Natural killer cell (primary cell): ENCODE results near the gene NFATC3. TPM values are rescaled to one million over a fixed set of nuclear protein-coding genes. Genes with fewer than 3 reads are reported as not detected.

Source experiments
- ATAC-seq, 3 donors: fragments of 150-1000 bp in 2 of 3; fragments of 200-7000 bp in 1 of 3; cut with Tn5 transposase; 1 replicate in 1 of 3; 2 replicates in 2 of 3; pipeline ENCODE4 v1.10.0; 2021; ENCODE audit warnings: mild to moderate bottlenecking in 2 of 3, moderate library complexity in 2 of 3
- DNase-seq, 2 donors: peaks; one replicate each; pipeline versions ENCODE4 v3.0.0 to v3.0.0-alpha.2; 2013 to 2021; ENCODE audit warnings: mixed read lengths in 1 of 2
- H3K27ac ChIP-seq: one replicate; pipeline ENCODE4 v1.5.1; 2013; ENCODE audit warnings: mild to moderate bottlenecking, low read length
- H3K27me3 ChIP-seq: one replicate; pipeline ENCODE4 v1.6.1; 2013; ENCODE audit warnings: low read length; ENCODE audit not compliant: control insufficient read depth, insufficient read depth
- H3K36me3 ChIP-seq: one replicate; pipeline ENCODE4 v1.6.1; 2013; ENCODE audit warnings: low read length; ENCODE audit not compliant: control insufficient read depth, insufficient read depth
- H3K4me1 ChIP-seq: one replicate; pipeline ENCODE4 v1.6.1; 2013; ENCODE audit warnings: low read length; ENCODE audit not compliant: control insufficient read depth, insufficient read depth
- H3K4me3 ChIP-seq: one replicate; pipeline ENCODE4 v1.5.1; 2013; ENCODE audit warnings: low read length
- H3K9me3 ChIP-seq: one replicate; pipeline ENCODE4 v1.6.1; 2013; ENCODE audit warnings: low read length; ENCODE audit not compliant: control insufficient read depth, insufficient read depth
- H3K27ac Mint-ChIP-seq, 2 donors: one replicate each; pipeline ENCODE4 v1.8.0; 2022; ENCODE audit warnings: mild to moderate bottlenecking in 2 of 2, mixed read lengths in 2 of 2, moderate library complexity in 1 of 2
- H3K27me3 Mint-ChIP-seq, 2 donors: one replicate each; pipeline ENCODE4 v1.8.0; 2022; ENCODE audit warnings: low read depth in 2 of 2, mixed read lengths in 2 of 2
- H3K36me3 Mint-ChIP-seq: one replicate; pipeline ENCODE4 v1.8.0; 2022; ENCODE audit warnings: mixed read lengths
- H3K4me1 Mint-ChIP-seq, 2 donors: one replicate each; pipeline ENCODE4 v1.8.0; 2022; ENCODE audit warnings: mixed read lengths in 2 of 2
- H3K4me3 Mint-ChIP-seq: one replicate; pipeline ENCODE4 v1.8.0; 2022; ENCODE audit warnings: mild to moderate bottlenecking, moderate library complexity, mixed read lengths
- H3K9me3 Mint-ChIP-seq, 2 donors: one replicate each; pipeline ENCODE4 v1.8.0; 2022; ENCODE audit warnings: mixed read lengths in 2 of 2
- WGBS: methylation state at CpG from one replicate; pipeline ENCODE4 v1.1.7; 2013; ENCODE audit warnings: missing lambda C conversion rate; ENCODE audit not compliant: insufficient coverage; 5-methylcytosine and 5-hydroxymethylcytosine counted together
- intact Hi-C: fragments of 100-400 bp; cut with micrococcal nuclease; formaldehyde crosslinking; loops from one replicate; pipeline ENCODE4 v1.14.2; 2022
- total RNA-seq, 4 donors: library from RNA; stranded (reverse); fragments of 120-200 nt in 1 of 4; gene quantifications; one replicate each; pipeline versions ENCODE4 v1.2.3 to v1.2.4, GENCODE V29; 2013 to 2022
- TF ChIP-seq, protein P1 (sequence below): fragments of 200-600 bp; IDR thresholded peaks from one replicate; pipeline ENCODE4 v1.8.0; 2022; ENCODE audit warnings: antibody characterized with exemption

The NFATC3 gene
- total RNA-seq, 3 donors from 2014 or later (not counting 1 experiment from before 2014, with no cell fraction given) = 241 to 282 (median 263) TPM

DNA sequence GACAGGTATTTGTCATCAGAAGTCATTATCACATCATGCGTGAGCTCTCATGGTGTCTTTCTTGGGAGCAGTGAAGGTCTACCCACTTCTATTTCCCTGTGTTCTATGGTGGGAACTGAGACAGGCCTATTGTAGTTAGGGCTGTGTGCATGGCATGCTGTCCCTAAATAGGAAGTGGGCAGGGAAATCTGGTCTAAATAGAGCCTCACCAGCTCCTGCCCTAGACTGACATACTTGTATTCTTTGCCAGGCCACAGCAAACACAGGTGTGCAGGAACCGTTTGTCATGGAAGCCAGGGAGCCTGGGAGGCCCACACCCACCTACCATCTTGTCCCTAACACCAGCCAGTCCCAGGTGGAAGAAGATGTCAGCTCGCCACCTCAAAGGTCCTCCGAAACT is 189.3 kb downstream of the NFATC3 start:
- TF ChIP-seq, protein P1, sequence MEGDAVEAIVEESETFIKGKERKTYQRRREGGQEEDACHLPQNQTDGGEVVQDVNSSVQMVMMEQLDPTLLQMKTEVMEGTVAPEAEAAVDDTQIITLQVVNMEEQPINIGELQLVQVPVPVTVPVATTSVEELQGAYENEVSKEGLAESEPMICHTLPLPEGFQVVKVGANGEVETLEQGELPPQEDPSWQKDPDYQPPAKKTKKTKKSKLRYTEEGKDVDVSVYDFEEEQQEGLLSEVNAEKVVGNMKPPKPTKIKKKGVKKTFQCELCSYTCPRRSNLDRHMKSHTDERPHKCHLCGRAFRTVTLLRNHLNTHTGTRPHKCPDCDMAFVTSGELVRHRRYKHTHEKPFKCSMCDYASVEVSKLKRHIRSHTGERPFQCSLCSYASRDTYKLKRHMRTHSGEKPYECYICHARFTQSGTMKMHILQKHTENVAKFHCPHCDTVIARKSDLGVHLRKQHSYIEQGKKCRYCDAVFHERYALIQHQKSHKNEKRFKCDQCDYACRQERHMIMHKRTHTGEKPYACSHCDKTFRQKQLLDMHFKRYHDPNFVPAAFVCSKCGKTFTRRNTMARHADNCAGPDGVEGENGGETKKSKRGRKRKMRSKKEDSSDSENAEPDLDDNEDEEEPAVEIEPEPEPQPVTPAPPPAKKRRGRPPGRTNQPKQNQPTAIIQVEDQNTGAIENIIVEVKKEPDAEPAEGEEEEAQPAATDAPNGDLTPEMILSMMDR = no peak
- no peaks in the 10 kb centered on the region for H3K27me3 ChIP-seq
- Mint-ChIP-seq H3K4me1 (peaks cover 15 to 26% of the 10 kb centered on the region in 2 donors), H3K36me3 (no peaks in the 10 kb centered on the region), H3K4me3 (no peak overlapping the region), H3K27ac (peak overlapping the region in 1 of 2 donors; percentile 40), H3K9me3 (no peaks in the 10 kb centered on the region), H3K27me3 (no peaks in the 10 kb centered on the region)
- no peak for ATAC-seq
- H3K4me1 ChIP-seq = peaks cover 56% of the 10 kb centered on the region
- intact Hi-C loops = no loop called here
- WGBS = 92% methylated on average over 4 of the region's 4 CpGs
- H3K4me3 ChIP-seq = no peak overlapping the region
- peak overlapping the region; percentile 66 for H3K27ac ChIP-seq
- no peak for DNase-seq
- H3K36me3 ChIP-seq = peaks cover 14% of the 10 kb centered on the region
- no peaks in the 10 kb centered on the region for H3K9me3 ChIP-seq

DNA sequence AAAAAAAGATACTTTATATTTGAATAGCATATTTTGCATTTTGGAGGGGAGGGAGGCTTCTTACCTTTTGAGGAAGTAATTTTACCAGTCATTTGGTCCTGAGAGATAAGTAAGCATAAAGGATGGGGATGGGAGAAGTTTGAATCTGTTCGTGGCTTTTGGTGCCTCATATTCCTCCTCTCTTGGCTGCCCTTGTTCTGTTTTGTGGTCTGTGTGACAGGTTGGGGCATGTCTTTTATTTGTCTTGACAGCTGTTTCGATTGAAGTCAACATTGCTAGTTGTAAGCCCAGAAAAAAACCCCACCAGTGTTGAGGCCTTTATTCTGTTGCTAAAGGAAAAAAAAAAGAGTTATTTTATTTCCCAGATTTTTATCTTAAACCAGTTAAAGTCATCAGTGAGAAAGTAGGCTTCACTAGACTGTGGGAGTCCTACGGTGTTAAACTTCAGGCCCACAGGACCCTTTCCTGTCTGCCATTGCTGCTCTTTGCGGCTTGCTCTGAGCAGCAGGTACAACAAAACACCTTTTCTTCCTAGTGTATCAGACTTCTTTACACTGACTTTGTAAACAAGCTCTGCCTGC is 190.5 kb downstream of the NFATC3 start:
- WGBS = 4% methylated on average over 3 of the region's 4 CpGs

DNA sequence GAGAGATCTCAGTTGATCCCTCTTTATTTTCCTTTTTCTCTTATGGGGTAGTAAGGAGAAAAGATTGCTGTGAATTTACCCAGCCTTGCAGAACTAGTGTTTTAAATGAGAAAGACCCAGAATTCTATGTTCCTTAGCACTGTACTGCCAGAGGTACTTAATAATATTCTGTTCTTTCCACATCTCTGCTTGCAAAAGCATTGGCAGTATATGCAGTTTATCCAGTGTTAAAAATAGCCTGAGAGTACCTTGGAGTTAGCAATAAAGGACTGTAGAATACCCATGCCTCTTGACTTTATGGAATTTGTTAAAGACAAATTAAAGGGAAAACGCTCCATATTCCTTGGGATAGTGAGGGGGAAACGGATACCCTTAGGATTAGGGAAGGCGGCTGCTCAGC is 191.1 kb downstream of the NFATC3 start:
- Histone ChIP-seq H3K4me1 (peaks cover 48% of the 10 kb centered on the region), H3K36me3 (peaks cover 21% of the 10 kb centered on the region), H3K27ac (peak overlapping the region; percentile 66), H3K9me3 (no peaks in the 10 kb centered on the region), H3K27me3 (no peaks in the 10 kb centered on the region), H3K4me3 (no peak overlapping the region)
- TF ChIP-seq, protein P1 = no peak
- WGBS = 95% methylated on average over 2 of the region's 3 CpGs
- Mint-ChIP-seq H3K27me3 (no peaks in the 10 kb centered on the region), H3K4me1 (peaks cover 17 to 29% of the 10 kb centered on the region in 2 donors), H3K36me3 (no peaks in the 10 kb centered on the region), H3K27ac (peak overlapping the region; percentile 87 to 88), H3K9me3 (no peaks in the 10 kb centered on the region), H3K4me3 (no peak overlapping the region)
- DNase-seq = no peak
- intact Hi-C loops = no loop called here
- ATAC-seq = peak in 1 of 3 donors; percentile 5

More for the DNA sequence above, 190.5 kb downstream of the NFATC3 start:
- no peaks in the 10 kb centered on the region for H3K9me3 Mint-ChIP-seq
- Histone ChIP-seq H3K4me3 (no peak overlapping the region), H3K4me1 (peaks cover 47% of the 10 kb centered on the region), H3K9me3 (no peaks in the 10 kb centered on the region), H3K27ac (peak overlapping the region; percentile 66), H3K27me3 (no peaks in the 10 kb centered on the region), H3K36me3 (peaks cover 21% of the 10 kb centered on the region)
- peaks cover 15 to 25% of the 10 kb centered on the region in 2 donors for H3K4me1 Mint-ChIP-seq
- H3K36me3 Mint-ChIP-seq = no peaks in the 10 kb centered on the region
- H3K4me3 Mint-ChIP-seq = peak overlapping the region; percentile 42
- peak in 1 of 2 donors; percentile 84 for DNase-seq
- ATAC-seq = peak; percentile 44 to 78 (median 76)
- peak overlapping the region; percentile 87 to 88 for H3K27ac Mint-ChIP-seq
- TF ChIP-seq, protein P1 = no peak
- intact Hi-C loops = no loop called here
- H3K27me3 Mint-ChIP-seq = no peaks in the 10 kb centered on the region

Other genes with a start within 250 kb of the NFATC3 start
- gene THAP11, start 243.1 kb upstream of the NFATC3 start, total RNA-seq = 10 to 100 TPM; 25.5 to 35.8 (median 30.3) TPM
- 10 to 100 TPM; 43.2 to 47.1 (median 43.3) TPM for gene NUTF2, start 238.4 kb upstream of the NFATC3 start, total RNA-seq
- 10 to 100 TPM; 68.6 to 81.3 (median 78.9) TPM for gene CENPT, start 237.7 kb upstream of the NFATC3 start, total RNA-seq
- 100 to 1,000 TPM in 2 of 3 donors, 10 to 100 TPM in 1; 91.9 to 111 (median 105) TPM for gene EDC4, start 212.3 kb upstream of the NFATC3 start, total RNA-seq
- gene NRN1L, start 200.5 kb upstream of the NFATC3 start, total RNA-seq = 1 to 10 TPM in 1 of 3 donors, under 1 TPM in 1, not detected in 1; 0.70 to 1.3 TPM
- gene PSKH1, start 192.1 kb upstream of the NFATC3 start, total RNA-seq = 10 to 100 TPM; 16.8 to 24.7 (median 19.5) TPM
- 10 to 100 TPM; 14.3 to 17.2 (median 15.0) TPM for gene CTRL, start 153.5 kb upstream of the NFATC3 start, total RNA-seq
- 100 to 1,000 TPM; 237 to 247 (median 243) TPM for gene PSMB10, start 148.5 kb upstream of the NFATC3 start, total RNA-seq
- 10 to 100 TPM in 2 of 3 donors, 1 to 10 TPM in 1; 7.1 to 12.4 (median 11.5) TPM for gene LCAT, start 141.2 kb upstream of the NFATC3 start, total RNA-seq
- 10 to 100 TPM; 30.0 to 47.0 (median 30.5) TPM for gene SLC12A4, start 116.7 kb upstream of the NFATC3 start, total RNA-seq
- gene DPEP3, start 104.9 kb upstream of the NFATC3 start, total RNA-seq = under 1 TPM; 0.53 to 1.00 (median 0.96) TPM
- gene DPEP2, start 85.9 kb upstream of the NFATC3 start, total RNA-seq = 10 to 100 TPM; 47.2 to 64.1 (median 61.8) TPM
- gene DPEP2NB, start 69.5 kb upstream of the NFATC3 start, total RNA-seq = not detected
- gene DDX28, start 62.1 kb upstream of the NFATC3 start, total RNA-seq = 10 to 100 TPM; 17.4 to 19.0 (median 17.9) TPM
- 10 to 100 TPM; 21.6 to 24.2 (median 22.7) TPM for gene DUS2, start 62.1 kb upstream of the NFATC3 start, total RNA-seq
- not detected for gene ESRP2, start 150.8 kb downstream of the NFATC3 start, total RNA-seq
- 10 to 100 TPM in 2 of 3 donors, 1 to 10 TPM in 1; 5.6 to 13.0 (median 12.7) TPM for gene PLA2G15, start 160.0 kb downstream of the NFATC3 start, total RNA-seq
- gene SLC7A6, start 179.2 kb downstream of the NFATC3 start, total RNA-seq = 10 to 100 TPM; 46.6 to 84.9 (median 69.6) TPM
- gene SLC7A6OS, start 225.6 kb downstream of the NFATC3 start, total RNA-seq = 10 to 100 TPM; 46.3 to 57.3 (median 56.1) TPM
- 10 to 100 TPM; 60.7 to 84.7 (median 68.2) TPM for gene PRMT7, start 225.6 kb downstream of the NFATC3 start, total RNA-seq